GM12873 (cell line): ENCODE measurements around the gene HNRNPUL1.

Source experiments
- CTCF ChIP-seq: IDR thresholded peaks from 2 replicates; pipeline ENCODE4 v1.5.1; 2012; ENCODE audit warnings: low read depth, mild to moderate bottlenecking, moderate library complexity, low read length, control low read depth; ENCODE audit not compliant: insufficient read depth; ENCODE audit errors: missing control alignments

HNRNPUL1 gene

GRCh38 chr19:41330946-41331678, 66.9 kb downstream of the HNRNPUL1 start:
- no peak for TF ChIP-seq CTCF

- TF ChIP-seq CTCF = no peak
These were observed 67.8 kb downstream of the HNRNPUL1 start for GRCh38 chr19:41332000-41332399.

- TF ChIP-seq CTCF = no peak
These were observed 68.3 kb downstream of the HNRNPUL1 start for GRCh38 chr19:41332468-41332867.

- no peak for TF ChIP-seq CTCF
These were observed 70.6 kb downstream of the HNRNPUL1 start for GRCh38 chr19:41334793-41335192.

- TF ChIP-seq CTCF = no peak
These were observed 71.3 kb downstream of the HNRNPUL1 start for GRCh38 chr19:41335467-41335866.

- TF ChIP-seq CTCF = no peak
These were observed 75.8 kb downstream of the HNRNPUL1 start for GRCh38 chr19:41339936-41340335.

GRCh38 chr19:41341669-41342490, 77.7 kb downstream of the HNRNPUL1 start:
- no peak for TF ChIP-seq CTCF
